ENCODE results near the gene ATP1A4. TPM values are rescaled to one million over a fixed set of nuclear protein-coding genes. Genes with fewer than 3 reads are reported as not detected.

The ATP1A4 gene
- total and polyA plus RNA-seq, 7 donors = 0.03 to 2.0 (median 0.26) TPM

DNA sequence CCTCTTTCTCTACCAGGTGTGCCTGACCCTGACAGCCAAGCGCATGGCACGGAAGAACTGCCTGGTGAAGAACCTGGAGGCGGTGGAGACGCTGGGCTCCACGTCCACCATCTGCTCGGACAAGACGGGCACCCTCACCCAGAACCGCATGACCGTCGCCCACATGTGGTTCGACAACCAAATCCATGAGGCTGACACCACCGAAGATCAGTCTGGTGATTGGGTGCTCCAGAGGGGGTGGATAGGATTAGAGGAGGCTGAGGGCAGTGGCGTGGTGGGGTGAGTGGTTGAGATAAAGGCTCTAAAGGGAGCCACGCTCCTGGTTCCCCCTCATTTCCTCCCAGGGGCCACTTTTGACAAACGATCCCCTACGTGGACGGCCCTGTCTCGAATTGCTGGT, 22.8 kb upstream of the ATP1A4 start:
- Histone ChIP-seq H3K4me1 (peaks cover 95% of the 10 kb centered on the region), H3K27ac (peak overlapping the region; percentile 98), H3K36me3 (ENCODE audit: insufficient read depth in 1 of 2, low read depth in 1 of 2) (peaks cover 0 to 88% of the 10 kb centered on the region in 2 donors), H3K4me3 (peak overlapping the region; percentile 52), H3K9me3 (no peaks in the 10 kb centered on the region), H3K27me3 (ENCODE audit: insufficient read depth in 3 of 3, low read length in 2 of 3) (no peaks in the 10 kb centered on the region)
- no peak for TF ChIP-seq CTCF (IDR thresholded peaks at IDR 0.05)
- DNase-seq = peak in 1 of 2 donors; percentile 57
- no peak for ATAC-seq
- intact Hi-C loops (cut with DNase I) = no loop called here
- WGBS, 3 donors = 52 to 86% (median 65%) methylated on average over 18 of the region's 18 CpGs

DNA sequence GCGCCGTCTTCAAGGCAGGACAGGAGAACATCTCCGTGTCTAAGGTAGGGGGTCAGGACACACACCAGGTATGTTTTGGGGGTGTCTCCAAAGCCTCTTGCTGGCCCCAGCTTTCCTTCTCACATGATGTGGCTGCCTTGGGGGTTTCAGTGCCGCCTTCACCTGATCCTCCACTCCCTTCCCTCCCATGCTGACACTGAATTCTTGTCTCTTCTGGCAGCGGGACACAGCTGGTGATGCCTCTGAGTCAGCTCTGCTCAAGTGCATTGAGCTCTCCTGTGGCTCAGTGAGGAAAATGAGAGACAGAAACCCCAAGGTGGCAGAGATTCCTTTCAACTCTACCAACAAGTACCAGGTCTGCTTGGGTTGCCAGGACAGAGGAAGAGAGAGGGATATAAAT, 22.4 kb upstream of the ATP1A4 start:
- no peaks in the 10 kb centered on the region for H3K9me3 ChIP-seq
- intact Hi-C loops (cut with DNase I) = no loop called here
- H3K4me3 ChIP-seq = peak overlapping the region; percentile 52
- 41 to 62% (median 46%) methylated on average over 5 of the region's 5 CpGs for WGBS, 3 donors
- ATAC-seq (peak; percentile 49 to 60 (median 52)), DNase-seq (peak; percentile 44 to 81)
- TF ChIP-seq CTCF (IDR thresholded peaks at IDR 0.05) = no peak
- peaks cover 0 to 86% of the 10 kb centered on the region in 2 donors for H3K36me3 ChIP-seq (ENCODE audit: insufficient read depth in 1 of 2, low read depth in 1 of 2)
- H3K27ac ChIP-seq = peak overlapping the region; percentile 98
- H3K27me3 ChIP-seq (ENCODE audit: insufficient read depth in 3 of 3, low read length in 2 of 3) = no peaks in the 10 kb centered on the region
- H3K4me1 ChIP-seq = peaks cover 94% of the 10 kb centered on the region

GRCh38 chr1:160129558-160129957, 21.8 kb upstream of the ATP1A4 start:
- Histone ChIP-seq H3K4me1 (peaks cover 93% of the 10 kb centered on the region), H3K27ac (peak overlapping the region; percentile 98), H3K27me3 (ENCODE audit: insufficient read depth in 3 of 3, low read length in 2 of 3) (no peaks in the 10 kb centered on the region), H3K36me3 (ENCODE audit: insufficient read depth in 1 of 2, low read depth in 1 of 2) (peaks cover 0 to 85% of the 10 kb centered on the region in 2 donors), H3K9me3 (no peaks in the 10 kb centered on the region), H3K4me3 (peak overlapping the region; percentile 52)
- 35 to 52% (median 37%) methylated on average over 3 of the region's 3 CpGs for WGBS, 3 donors
- DNase-seq = no peak
- no peak for TF ChIP-seq CTCF (IDR thresholded peaks at IDR 0.05)
- intact Hi-C loops (cut with DNase I) = no loop called here
- no peak for ATAC-seq

DNA sequence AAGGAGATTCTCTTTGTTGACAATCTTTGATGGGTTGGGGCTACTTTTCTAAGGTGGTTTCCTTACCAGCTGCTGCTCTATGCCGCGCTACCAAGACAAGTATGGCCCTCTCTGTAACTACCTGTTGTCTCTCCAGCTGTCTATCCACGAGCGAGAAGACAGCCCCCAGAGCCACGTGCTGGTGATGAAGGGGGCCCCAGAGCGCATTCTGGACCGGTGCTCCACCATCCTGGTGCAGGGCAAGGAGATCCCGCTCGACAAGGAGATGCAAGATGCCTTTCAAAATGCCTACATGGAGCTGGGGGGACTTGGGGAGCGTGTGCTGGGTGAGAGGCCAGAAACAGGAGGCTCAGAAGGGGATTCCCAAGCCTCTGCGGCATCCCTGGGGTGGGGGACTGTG, 21.4 kb upstream of the ATP1A4 start:
- ATAC-seq (no peak), DNase-seq (no peak)
- H3K36me3 ChIP-seq (ENCODE audit: insufficient read depth in 1 of 2, low read depth in 1 of 2) = peaks cover 0 to 89% of the 10 kb centered on the region in 2 donors
- H3K27ac ChIP-seq = peak overlapping the region; percentile 98
- TF ChIP-seq CTCF (IDR thresholded peaks at IDR 0.05) = no peak
- no peaks in the 10 kb centered on the region for H3K27me3 ChIP-seq (ENCODE audit: insufficient read depth in 3 of 3, low read length in 2 of 3)
- 59 to 64% (median 63%) methylated on average over 11 of the region's 11 CpGs for WGBS, 3 donors
- peaks cover 95% of the 10 kb centered on the region for H3K4me1 ChIP-seq
- peak overlapping the region; percentile 52 for H3K4me3 ChIP-seq
- intact Hi-C loops (cut with DNase I) = no loop called here
- no peaks in the 10 kb centered on the region for H3K9me3 ChIP-seq

GRCh38 chr1:160130486-160130885, 20.9 kb upstream of the ATP1A4 start:
- Histone ChIP-seq H3K27me3 (ENCODE audit: insufficient read depth in 3 of 3, low read length in 2 of 3) (no peaks in the 10 kb centered on the region), H3K36me3 (ENCODE audit: insufficient read depth in 1 of 2, low read depth in 1 of 2) (peaks cover 0 to 89% of the 10 kb centered on the region in 2 donors), H3K4me1 (peaks cover 90% of the 10 kb centered on the region), H3K9me3 (no peaks in the 10 kb centered on the region), H3K27ac (peak overlapping the region; percentile 98), H3K4me3 (peak overlapping the region; percentile 34)
- no peak for ATAC-seq
- intact Hi-C loops (cut with DNase I) = no loop called here
- TF ChIP-seq CTCF (IDR thresholded peaks at IDR 0.05) = no peak
- peak in 1 of 2 donors; percentile 72 for DNase-seq
- WGBS, 3 donors = 35 to 43% (median 37%) methylated on average over 5 of the region's 5 CpGs

Data from psoas muscle (tissue), 8 donors.